Measurements from ENCODE around the gene KCNJ16. TPM values are rescaled to one million over a fixed set of nuclear protein-coding genes. Genes with fewer than 3 reads are reported as not detected.

KCNJ16 gene
- total and polyA plus RNA-seq, 2 of the 13 experiments (the other 11 are each of a cell fraction or from before 2014, with no cell fraction given): not detected

DNA sequence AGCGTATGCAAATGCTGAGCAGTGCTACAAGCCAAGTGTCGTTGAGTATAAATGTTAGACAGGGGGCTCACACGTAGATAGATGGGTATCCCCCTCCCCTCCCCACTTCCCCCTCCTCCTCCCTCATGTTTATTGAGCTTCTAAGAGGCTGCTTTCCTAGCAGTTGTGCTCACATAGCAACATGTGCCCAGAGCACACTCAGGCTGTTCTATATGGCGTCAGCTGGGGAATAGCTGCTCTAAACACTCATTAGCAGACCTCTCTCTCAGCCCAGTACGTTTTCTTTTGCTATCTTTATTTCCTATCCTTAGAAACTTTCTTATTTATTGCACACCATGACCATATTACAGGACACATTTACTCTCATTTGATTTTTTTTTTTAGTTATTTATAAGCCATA, 96.1 kb downstream of the KCNJ16 start:
- no peak overlapping the region for H3K9ac ChIP-seq (ENCODE audit: insufficient read depth, low read depth, low read length)
- WGBS (ENCODE audit: low lambda C conversion rate): 15% methylated on average over 5 of the region's 5 CpGs
- H3K4me3 ChIP-seq (replicated peaks in 1 of 3; ENCODE audit: insufficient read depth in 1 of 3, low read depth in 2 of 3, low read length in 3 of 3): no peak overlapping the region
- CTCF ChIA-PET (ENCODE audit: low intra/inter-chr PET ratio, low total read pairs): no interaction called here
- no TSS peak for BruUV-seq (replicated peaks)
- H2AFZ ChIP-seq (ENCODE audit: low read length): no peak overlapping the region
- H3K36me3 ChIP-seq (replicated peaks in 1 of 2; ENCODE audit: control insufficient read depth in 1 of 2, insufficient read depth in 2 of 2, low read length in 2 of 2): no peaks in the 10 kb centered on the region
- no peak for TF ChIP-seq SMC3 (IDR thresholded peaks at IDR 0.05; ENCODE audit: low read length)
- TF ChIP-seq ZNF225 (CRISPR knock-in tag; IDR thresholded peaks at IDR 0.05): no peak
- TF ChIP-seq, protein P1, sequence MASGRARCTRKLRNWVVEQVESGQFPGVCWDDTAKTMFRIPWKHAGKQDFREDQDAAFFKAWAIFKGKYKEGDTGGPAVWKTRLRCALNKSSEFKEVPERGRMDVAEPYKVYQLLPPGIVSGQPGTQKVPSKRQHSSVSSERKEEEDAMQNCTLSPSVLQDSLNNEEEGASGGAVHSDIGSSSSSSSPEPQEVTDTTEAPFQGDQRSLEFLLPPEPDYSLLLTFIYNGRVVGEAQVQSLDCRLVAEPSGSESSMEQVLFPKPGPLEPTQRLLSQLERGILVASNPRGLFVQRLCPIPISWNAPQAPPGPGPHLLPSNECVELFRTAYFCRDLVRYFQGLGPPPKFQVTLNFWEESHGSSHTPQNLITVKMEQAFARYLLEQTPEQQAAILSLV (CRISPR knock-in tag; IDR thresholded peaks at IDR 0.05; ENCODE audit: borderline replicate concordance): no peak
- no peak for TF ChIP-seq ZSCAN20 (CRISPR knock-in tag; IDR thresholded peaks at IDR 0.05; ENCODE audit: borderline replicate concordance)
- no peak for TF ChIP-seq DPF2 (CRISPR knock-in tag; IDR thresholded peaks at IDR 0.05; ENCODE audit: borderline replicate concordance, low read depth)
- no peak for TF ChIP-seq ARNTL (CRISPR knock-in tag; IDR thresholded peaks at IDR 0.05)
- TF ChIP-seq CEBPB (IDR thresholded peaks at IDR 0.05; ENCODE audit: borderline replicate concordance, low read depth, low read length): no peak
- TF ChIP-seq ZNF574 (CRISPR knock-in tag; IDR thresholded peaks at IDR 0.05): no peak
- no peak for TF ChIP-seq ZNF605 (CRISPR knock-in tag; IDR thresholded peaks at IDR 0.05)
- TF ChIP-seq ZNF761 (CRISPR knock-in tag; conservative IDR thresholded peaks at IDR 0.05): no peak
- TF ChIP-seq ZNF672 (CRISPR knock-in tag; IDR thresholded peaks at IDR 0.05): no peak
- TF ChIP-seq PHF21A (CRISPR knock-in tag; IDR thresholded peaks at IDR 0.05): no peak
- TF ChIP-seq ZNF552 (CRISPR knock-in tag; IDR thresholded peaks at IDR 0.05; ENCODE audit: borderline replicate concordance): no peak
- TF ChIP-seq XRCC5 (optimal IDR thresholded peaks at IDR 0.05; ENCODE audit: low read length): no peak
- no peak for TF ChIP-seq BRF2 (CRISPR knock-in tag; IDR thresholded peaks at IDR 0.05)
- ATAC-seq (no peak), DNase-seq (ENCODE audit: low spot score) (no peak), FAIRE-seq (no peak)
- H3K27me3 ChIP-seq (ENCODE audit: control insufficient read depth in 1 of 2, insufficient read depth in 2 of 2, low read length in 2 of 2): peaks cover 0 to 34% of the 10 kb centered on the region in 2 experiments; a peak in 3 of 5 replicates
- H3K4me2 ChIP-seq (ENCODE audit: low read depth, low read length): no peak overlapping the region
- in situ Hi-C loops (cut with HindIII; ENCODE audit: extremely low pct_ligation_motif_present, low pct_unique_long_range_greater_than_20kb): no loop called here
- POLR2A ChIA-PET: no interaction called here
- no peaks in the 10 kb centered on the region for H3K79me2 ChIP-seq (ENCODE audit: insufficient read depth, low read length)
- H3K27ac ChIP-seq (ENCODE audit: extremely low read length, insufficient read depth, low read length): no peak overlapping the region
- intact Hi-C loops (cut with micrococcal nuclease; ENCODE audit: unreplicated experiment): no loop called here
- no peaks in the 10 kb centered on the region for H4K20me1 ChIP-seq (ENCODE audit: insufficient read depth, low read length)
- H3K9me3 ChIP-seq (ENCODE audit: low read length): no peaks in the 10 kb centered on the region
- peaks cover 6% of the 10 kb centered on the region for H3K4me1 ChIP-seq (ENCODE audit: insufficient read depth, low read length)

All from HepG2 (cell line).